Neuronal stem cell (in vitro differentiated cells): Measurements from ENCODE around the gene IGF2R.

Experiments used
- DNase-seq: peaks from one replicate; pipeline ENCODE4 v3.0.0-alpha.2; 2013; ENCODE audit warnings: low spot score
- H2AFZ ChIP-seq: one replicate; pipeline ENCODE4 v1.6.1; 2013; ENCODE audit warnings: mild to moderate bottlenecking, low read length, inconsistent platforms
- H2AK5ac ChIP-seq: 2 replicates; pipeline ENCODE4 v1.6.1; 2013; ENCODE audit warnings: low read depth, mild to moderate bottlenecking, inconsistent platforms, low read length, moderate library complexity, mixed read lengths
- H2BK120ac ChIP-seq: 2 replicates; pipeline ENCODE4 v1.6.1; 2013; ENCODE audit warnings: low read depth, mild to moderate bottlenecking, inconsistent platforms, low read length, moderate library complexity, mixed read lengths
- H2BK12ac ChIP-seq: one replicate; pipeline ENCODE4 v1.6.1; 2013; ENCODE audit warnings: low read length, inconsistent platforms
- H2BK15ac ChIP-seq: 2 replicates; pipeline ENCODE4 v1.6.1; 2013; ENCODE audit warnings: mild to moderate bottlenecking, low read length, inconsistent platforms, mixed read lengths
- H2BK5ac ChIP-seq: one replicate; pipeline ENCODE4 v1.6.1; 2013; ENCODE audit warnings: inconsistent platforms, mild to moderate bottlenecking, low read length, moderate library complexity
- H3K14ac ChIP-seq: one replicate; pipeline ENCODE4 v1.6.1; 2013; ENCODE audit warnings: low read length, inconsistent platforms
- H3K18ac ChIP-seq: 2 replicates; pipeline ENCODE4 v1.6.1; 2013; ENCODE audit warnings: low read length, inconsistent platforms
- H3K23ac ChIP-seq: 2 replicates; pipeline ENCODE4 v1.6.1; 2013; ENCODE audit warnings: low read depth, mild to moderate bottlenecking, mixed read lengths, low read length, inconsistent platforms; ENCODE audit not compliant: poor library complexity
- H3K27ac ChIP-seq: replicated peaks from 3 replicates; pipeline ENCODE4 v1.5.1; 2013; ENCODE audit warnings: low read length, inconsistent platforms
- H3K27me3 ChIP-seq, 3 experiments: 2 replicates each; pipeline ENCODE4 v1.6.1; 2013; ENCODE audit warnings: low read length in 3 of 3, mild to moderate bottlenecking in 2 of 3, inconsistent platforms in 1 of 3, low read depth in 1 of 3, mixed read lengths in 1 of 3, moderate library complexity in 1 of 3; ENCODE audit not compliant: control insufficient read depth in 3 of 3, insufficient read depth in 3 of 3
- H3K36me3 ChIP-seq, 2 donors: replicated peaks in 1 of 2; 2 replicates each; pipeline ENCODE4 v1.6.1; 2013; ENCODE audit warnings: low read length in 2 of 2; ENCODE audit not compliant: control insufficient read depth in 2 of 2, insufficient read depth in 2 of 2
- H3K4ac ChIP-seq: 2 replicates; pipeline ENCODE4 v1.6.1; 2013; ENCODE audit warnings: inconsistent platforms, mild to moderate bottlenecking, low read length, moderate library complexity
- H3K4me1 ChIP-seq, 2 donors: 1 replicate in 1 of 2; 2 replicates in 1 of 2; pipeline ENCODE4 v1.6.1; 2013; ENCODE audit warnings: low read length in 2 of 2, low read depth in 1 of 2; ENCODE audit not compliant: control insufficient read depth in 2 of 2, insufficient read depth in 1 of 2
- H3K4me2 ChIP-seq: one replicate; pipeline ENCODE4 v1.6.1; 2013; ENCODE audit warnings: mild to moderate bottlenecking, low read length, inconsistent platforms; ENCODE audit not compliant: insufficient read depth, poor library complexity, severe bottlenecking
- H3K4me3 ChIP-seq, 2 donors: 2 replicates each; pipeline ENCODE4 v1.5.1; 2013; ENCODE audit warnings: low read length in 2 of 2, mild to moderate bottlenecking in 2 of 2, inconsistent platforms in 1 of 2, moderate library complexity in 1 of 2
- H3K79me1 ChIP-seq: one replicate; pipeline ENCODE4 v1.6.1; 2013; ENCODE audit warnings: low read depth, mild to moderate bottlenecking, inconsistent platforms, low read length, moderate library complexity
- H3K9ac ChIP-seq: one replicate; pipeline ENCODE4 v1.6.1; 2013; ENCODE audit warnings: mild to moderate bottlenecking, low read depth, low read length, inconsistent platforms; ENCODE audit not compliant: poor library complexity
- H3K9me3 ChIP-seq, 2 donors: replicated peaks in 1 of 2; 2 replicates each; pipeline versions ENCODE3 to v1.6.1; 2013; ENCODE audit warnings: low read length in 2 of 2, mild to moderate bottlenecking in 2 of 2, inconsistent platforms in 1 of 2, low read depth in 1 of 2, mixed read lengths in 1 of 2, moderate library complexity in 1 of 2; ENCODE audit not compliant: control insufficient read depth in 2 of 2, insufficient read depth in 1 of 2
- H4K8ac ChIP-seq: one replicate; pipeline ENCODE4 v1.6.1; 2013; ENCODE audit warnings: low read depth, mild to moderate bottlenecking, inconsistent platforms, low read length, moderate library complexity
- H4K91ac ChIP-seq: one replicate; pipeline ENCODE4 v1.6.1; 2013; ENCODE audit warnings: low read length, low read depth, mild to moderate bottlenecking, inconsistent platforms; ENCODE audit not compliant: poor library complexity
- WGBS, 2 donors: extraction: QIAGEN DNeasy Blood & Tissue Kit; methylation state at CpG; one replicate each; pipeline ENCODE4 v1.1.7; 2013; ENCODE audit warnings: missing lambda C conversion rate in 2 of 2, mixed read lengths in 1 of 2; ENCODE audit not compliant: insufficient read length in 2 of 2, insufficient replicate concordance in 1 of 2; ENCODE audit errors: extremely low coverage in 2 of 2; 5-methylcytosine and 5-hydroxymethylcytosine counted together

IGF2R gene

DNA sequence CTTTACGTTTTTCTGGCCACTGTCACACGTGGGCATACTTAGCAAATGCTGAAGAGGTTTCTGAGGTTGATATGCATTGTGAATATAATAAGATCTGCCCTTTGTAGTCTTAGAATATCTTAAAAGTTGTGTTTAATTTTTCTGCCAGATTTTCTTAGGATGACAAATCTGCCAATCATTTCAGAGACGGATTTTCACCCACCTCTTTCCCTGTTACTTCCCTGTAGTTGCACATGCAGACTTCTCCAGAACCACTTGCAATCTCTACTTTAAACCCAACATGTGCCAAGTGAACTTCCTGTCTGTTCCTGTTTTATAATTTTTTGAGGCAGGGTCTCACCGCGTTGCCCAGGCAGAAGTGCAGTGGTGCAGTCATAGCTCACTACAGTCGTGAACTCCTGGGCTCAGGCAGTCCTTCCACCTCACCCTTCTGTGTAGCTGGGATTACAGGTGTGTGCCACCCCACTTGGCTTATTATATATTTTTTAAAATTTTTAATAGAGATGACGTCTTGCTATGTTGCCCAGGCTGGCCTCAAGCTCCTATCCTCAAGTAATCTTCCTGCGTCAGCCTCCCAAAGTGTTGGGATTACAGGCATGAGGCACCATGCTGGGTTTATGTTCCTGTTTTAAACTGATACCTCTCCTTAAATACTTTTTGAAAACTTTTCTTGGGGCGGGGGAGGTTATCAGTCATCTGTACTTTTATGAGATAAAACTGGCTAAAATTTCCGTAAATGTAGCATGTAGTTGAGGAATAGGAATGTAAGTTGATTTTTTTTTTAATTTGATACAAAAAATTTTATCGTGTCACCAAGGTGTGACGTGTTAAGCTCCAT is 2.7 kb downstream of the IGF2R start:
- H3K36me3 ChIP-seq, result peaks cover 0 to 13% of the 10 kb centered on the region in 2 donors
- no peak overlapping the region for H2BK120ac ChIP-seq
- no peak overlapping the region for H4K8ac ChIP-seq
- H3K18ac ChIP-seq, result no peak overlapping the region
- H3K4me2 ChIP-seq, result no peak overlapping the region
- no peak overlapping the region for H3K4ac ChIP-seq
- H2BK12ac ChIP-seq, result no peak overlapping the region
- peaks cover 7 to 17% of the 10 kb centered on the region in 2 donors for H3K4me1 ChIP-seq
- peak overlapping the region in 1 of 2 donors; percentile 14 for H3K4me3 ChIP-seq
- no peak overlapping the region for H2AFZ ChIP-seq
- no peak for DNase-seq
- peaks cover 0 to 5% (median 0%) of the 10 kb centered on the region in 3 experiments for H3K27me3 ChIP-seq
- no peaks in the 10 kb centered on the region for H3K9me3 ChIP-seq
- H3K14ac ChIP-seq, result no peak overlapping the region
- H3K9ac ChIP-seq, result peak overlapping the region; percentile 70
- H2AK5ac ChIP-seq, result no peak overlapping the region
- H3K27ac ChIP-seq, result no peak overlapping the region
- H4K91ac ChIP-seq, result no peak overlapping the region
- no peak overlapping the region for H2BK15ac ChIP-seq
- no peak overlapping the region for H2BK5ac ChIP-seq
- no peak overlapping the region for H3K23ac ChIP-seq
- H3K79me1 ChIP-seq, result peaks cover 12% of the 10 kb centered on the region
- WGBS, 2 donors, result 100% methylated on average over 1 to 2 of the region's 12 CpGs

DNA sequence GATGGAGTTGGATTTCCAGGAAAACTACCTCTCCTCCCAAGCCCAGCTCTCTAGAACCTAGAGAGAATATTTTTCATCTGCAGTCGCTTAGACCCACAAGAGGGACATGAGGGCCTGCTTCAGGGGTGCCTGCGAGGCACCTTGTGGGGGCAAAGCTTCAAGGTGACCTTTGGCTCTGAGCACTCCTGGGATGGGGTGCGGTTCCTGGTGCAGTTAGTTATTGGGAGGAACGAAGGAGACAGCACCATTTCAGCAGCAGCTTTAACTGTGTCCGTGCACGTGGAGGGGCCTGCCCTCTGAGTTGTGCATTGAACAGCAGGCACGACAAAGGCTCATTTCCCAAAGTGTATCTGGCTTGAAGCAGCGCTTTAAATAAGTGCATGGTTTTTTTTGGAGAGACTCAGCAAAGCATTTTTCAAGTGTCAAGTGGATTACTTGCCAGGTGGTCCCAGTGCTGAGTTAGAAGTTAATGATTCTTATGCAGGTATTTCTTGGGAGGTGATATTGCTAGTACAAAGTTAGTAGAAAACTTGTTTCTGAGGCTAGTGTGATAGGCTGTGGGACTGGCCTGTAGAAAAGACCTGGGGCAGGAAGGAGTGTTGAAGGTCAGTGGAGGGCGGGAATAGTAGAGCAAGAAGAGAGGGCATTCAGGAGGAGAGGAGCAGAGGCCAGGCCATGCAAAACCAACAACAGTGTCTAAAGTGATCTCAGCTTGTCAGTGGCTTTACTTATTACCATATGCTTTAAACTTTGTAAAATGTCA is 3.8 kb downstream of the IGF2R start:
- Histone ChIP-seq H2BK120ac (no peak overlapping the region), H2AFZ (no peak overlapping the region), H2BK12ac (no peak overlapping the region), H2BK5ac (no peak overlapping the region), H3K14ac (no peak overlapping the region), H3K4me3 (no peak overlapping the region), H3K9me3 (no peaks in the 10 kb centered on the region), H3K36me3 (peaks cover 0 to 13% of the 10 kb centered on the region in 2 donors), H2AK5ac (no peak overlapping the region), H3K4me1 (peaks cover 15 to 27% of the 10 kb centered on the region in 2 donors), H3K27me3 (no peaks in the 10 kb centered on the region), H3K23ac (no peak overlapping the region), H4K8ac (no peak overlapping the region), H3K4ac (no peak overlapping the region), H2BK15ac (no peak overlapping the region), H3K9ac (peak overlapping the region; percentile 21), H4K91ac (no peak overlapping the region), H3K79me1 (peaks cover 12% of the 10 kb centered on the region), H3K18ac (no peak overlapping the region), H3K27ac (no peak overlapping the region), H3K4me2 (no peak overlapping the region)
- no CpG with 5 or more reads among the region's 9 CpGs for WGBS, 2 donors
- DNase-seq, result no peak

DNA sequence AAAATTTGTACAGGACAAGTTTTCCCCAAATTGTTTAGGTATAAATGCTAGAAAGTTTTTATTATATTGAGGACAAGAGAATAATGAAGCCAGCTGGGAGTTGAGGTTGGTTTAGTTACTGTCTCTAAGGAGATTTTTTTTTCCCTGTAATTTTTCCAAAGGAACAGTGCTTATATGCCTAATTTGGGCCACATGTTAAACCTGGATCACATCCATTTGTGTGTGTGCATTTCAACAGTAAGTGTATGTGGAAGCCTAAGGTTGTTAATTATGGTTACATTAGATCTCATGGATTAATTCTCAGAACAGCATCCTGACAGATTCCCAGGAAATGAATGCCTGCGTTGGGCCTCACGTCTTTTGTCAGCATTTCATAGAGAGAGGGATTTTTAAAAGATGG is 4.5 kb downstream of the IGF2R start:
- H2BK120ac ChIP-seq, result no peak overlapping the region
- H4K8ac ChIP-seq, result no peak overlapping the region
- no CpG with 5 or more reads among the region's 2 CpGs for WGBS, 2 donors
- no peak overlapping the region for H3K27ac ChIP-seq
- peaks cover 15% of the 10 kb centered on the region for H3K79me1 ChIP-seq
- H2BK15ac ChIP-seq, result no peak overlapping the region
- H2AFZ ChIP-seq, result no peak overlapping the region
- H3K9ac ChIP-seq, result no peak overlapping the region
- H3K9me3 ChIP-seq, result no peaks in the 10 kb centered on the region
- no peaks in the 10 kb centered on the region for H3K27me3 ChIP-seq
- H3K18ac ChIP-seq, result no peak overlapping the region
- H4K91ac ChIP-seq, result no peak overlapping the region
- no peak overlapping the region for H3K14ac ChIP-seq
- no peak overlapping the region for H3K4ac ChIP-seq
- no peak overlapping the region for H3K23ac ChIP-seq
- no peak overlapping the region for H2BK12ac ChIP-seq
- H2AK5ac ChIP-seq, result no peak overlapping the region
- peaks cover 0 to 13% of the 10 kb centered on the region in 2 donors for H3K36me3 ChIP-seq
- H3K4me2 ChIP-seq, result no peak overlapping the region
- H3K4me3 ChIP-seq, result no peak overlapping the region
- H3K4me1 ChIP-seq, result peaks cover 22 to 31% of the 10 kb centered on the region in 2 donors
- no peak overlapping the region for H2BK5ac ChIP-seq
- DNase-seq, result no peak

- H2BK5ac ChIP-seq, result no peak overlapping the region
- no peak overlapping the region for H2BK12ac ChIP-seq
- H3K27ac ChIP-seq, result no peak overlapping the region
- H2AK5ac ChIP-seq, result no peak overlapping the region
- no peaks in the 10 kb centered on the region for H3K27me3 ChIP-seq
- no peak overlapping the region for H2AFZ ChIP-seq
- peaks cover 26 to 36% of the 10 kb centered on the region in 2 donors for H3K4me1 ChIP-seq
- H2BK120ac ChIP-seq, result no peak overlapping the region
- no peak overlapping the region for H3K4ac ChIP-seq
- DNase-seq, result no peak
- no peak overlapping the region for H3K14ac ChIP-seq
- H3K18ac ChIP-seq, result no peak overlapping the region
- H3K79me1 ChIP-seq, result peaks cover 14% of the 10 kb centered on the region
- peaks cover 0 to 13% of the 10 kb centered on the region in 2 donors for H3K36me3 ChIP-seq
- no peak overlapping the region for H3K4me2 ChIP-seq
- no peak overlapping the region for H2BK15ac ChIP-seq
- H3K4me3 ChIP-seq, result no peak overlapping the region
- H4K8ac ChIP-seq, result no peak overlapping the region
- no peaks in the 10 kb centered on the region for H3K9me3 ChIP-seq
- WGBS, 2 donors, result no CpG with 5 or more reads among the region's 2 CpGs
- H4K91ac ChIP-seq, result no peak overlapping the region
- H3K9ac ChIP-seq, result no peak overlapping the region
- no peak overlapping the region for H3K23ac ChIP-seq
These were observed 5.1 kb downstream of the IGF2R start for GRCh38 chr6:159973951-159974350.
